Activated naive CD8-positive, alpha-beta T cell treated with anti-CD3 and anti-CD28 coated beads for 36 hours (primary cell): ENCODE measurements around the gene KCNJ14. TPM values are rescaled to one million over a fixed set of nuclear protein-coding genes. Genes with fewer than 3 reads are reported as not detected.
A peak's percentile ranks its signal among the peaks of the same experiment; 100 is the strongest.

Experiments used
- DNase-seq: peaks from one replicate; pipeline ENCODE4 v3.0.0; 2021
- H3K27ac Mint-ChIP-seq: one replicate; pipeline ENCODE4 v1.8.0; 2022; ENCODE audit warnings: mild to moderate bottlenecking, moderate library complexity, mixed read lengths
- H3K27me3 Mint-ChIP-seq: one replicate; pipeline ENCODE4 v1.8.0; 2022; ENCODE audit warnings: mild to moderate bottlenecking, mixed read lengths
- H3K36me3 Mint-ChIP-seq: one replicate; pipeline ENCODE4 v1.8.0; 2021; ENCODE audit warnings: mild to moderate bottlenecking, mixed read lengths
- H3K4me1 Mint-ChIP-seq: one replicate; pipeline ENCODE4 v1.8.0; 2021; ENCODE audit warnings: mixed read lengths
- H3K4me3 Mint-ChIP-seq: one replicate; pipeline ENCODE4 v1.8.0; 2022; ENCODE audit warnings: mild to moderate bottlenecking, moderate library complexity, mixed read lengths
- H3K9me3 Mint-ChIP-seq: one replicate; pipeline ENCODE4 v1.8.0; 2022; ENCODE audit warnings: mixed read lengths
- total RNA-seq, 2 experiments: library from RNA; stranded (reverse); gene quantifications; one replicate each; pipeline ENCODE4 v1.2.3, GENCODE V29; 2021

KCNJ14 gene
- 1 to 10 TPM; 1.4 to 1.5 TPM for total RNA-seq

GRCh38 chr19:48455171-48455907, at the start of gene KCNJ14:
Gene KCNJ14 (plus strand): TSS chr19:48455574. CDS start chr19:48461725, 6,151 bp downstream.
- Mint-ChIP-seq H3K36me3 (peaks cover 10% of the 10 kb centered on the region), H3K27ac (peak within 1 kb of the TSS; percentile 44), H3K27me3 (no peaks in the 10 kb centered on the region), H3K9me3 (no peaks in the 10 kb centered on the region), H3K4me1 (peaks cover 8% of the 10 kb centered on the region), H3K4me3 (no peak within 1 kb of the TSS)
- DNase-seq, result no peak

GRCh38 chr19:48405850-48406249, 49.5 kb upstream of the KCNJ14 start:
- peaks cover 11% of the 10 kb centered on the region for H3K27me3 Mint-ChIP-seq
- no peak overlapping the region for H3K4me3 Mint-ChIP-seq
- H3K9me3 Mint-ChIP-seq, result no peaks in the 10 kb centered on the region
- H3K27ac Mint-ChIP-seq, result no peak overlapping the region
- no peak for DNase-seq
- H3K4me1 Mint-ChIP-seq, result peaks cover 3% of the 10 kb centered on the region
- no peaks in the 10 kb centered on the region for H3K36me3 Mint-ChIP-seq

- Mint-ChIP-seq H3K9me3 (no peaks in the 10 kb centered on the region), H3K27me3 (peaks cover 41% of the 10 kb centered on the region), H3K4me3 (no peak overlapping the region), H3K36me3 (no peaks in the 10 kb centered on the region), H3K27ac (no peak overlapping the region), H3K4me1 (peaks cover 13% of the 10 kb centered on the region)
- no peak for DNase-seq
These were observed 41.3 kb upstream of the KCNJ14 start for GRCh38 chr19:48413879-48414587.

GRCh38 chr19:48415395-48415794, 40.0 kb upstream of the KCNJ14 start:
- H3K4me3 Mint-ChIP-seq, result no peak overlapping the region
- no peak overlapping the region for H3K27ac Mint-ChIP-seq
- H3K4me1 Mint-ChIP-seq, result peaks cover 17% of the 10 kb centered on the region
- DNase-seq, result peak; percentile 62
- H3K9me3 Mint-ChIP-seq, result no peaks in the 10 kb centered on the region
- no peaks in the 10 kb centered on the region for H3K36me3 Mint-ChIP-seq
- H3K27me3 Mint-ChIP-seq, result peaks cover 46% of the 10 kb centered on the region

- peaks cover 46% of the 10 kb centered on the region for H3K27me3 Mint-ChIP-seq
- no peaks in the 10 kb centered on the region for H3K36me3 Mint-ChIP-seq
- H3K4me3 Mint-ChIP-seq, result no peak overlapping the region
- H3K9me3 Mint-ChIP-seq, result no peaks in the 10 kb centered on the region
- H3K27ac Mint-ChIP-seq, result no peak overlapping the region
- no peak for DNase-seq
- peaks cover 17% of the 10 kb centered on the region for H3K4me1 Mint-ChIP-seq
These were observed 39.6 kb upstream of the KCNJ14 start for GRCh38 chr19:48415806-48416221.

GRCh38 chr19:48417421-48417820, 38.0 kb upstream of the KCNJ14 start:
- Mint-ChIP-seq H3K4me3 (no peak overlapping the region), H3K4me1 (peaks cover 17% of the 10 kb centered on the region), H3K27ac (no peak overlapping the region), H3K36me3 (no peaks in the 10 kb centered on the region), H3K27me3 (peaks cover 46% of the 10 kb centered on the region), H3K9me3 (no peaks in the 10 kb centered on the region)
- DNase-seq, result no peak

GRCh38 chr19:48418317-48419064, 36.9 kb upstream of the KCNJ14 start:
- no peaks in the 10 kb centered on the region for H3K9me3 Mint-ChIP-seq
- H3K27me3 Mint-ChIP-seq, result peaks cover 47% of the 10 kb centered on the region
- H3K27ac Mint-ChIP-seq, result peak overlapping the region; percentile 71
- peak overlapping the region; percentile 60 for H3K4me3 Mint-ChIP-seq
- DNase-seq, result no peak
- H3K4me1 Mint-ChIP-seq, result peaks cover 17% of the 10 kb centered on the region
- no peaks in the 10 kb centered on the region for H3K36me3 Mint-ChIP-seq

GRCh38 chr19:48419158-48419920, 36.0 kb upstream of the KCNJ14 start:
- Mint-ChIP-seq H3K9me3 (no peaks in the 10 kb centered on the region), H3K4me1 (peaks cover 17% of the 10 kb centered on the region), H3K36me3 (no peaks in the 10 kb centered on the region), H3K27ac (peak overlapping the region; percentile 71), H3K4me3 (peak overlapping the region; percentile 60), H3K27me3 (peaks cover 42% of the 10 kb centered on the region)
- peak; percentile 79 for DNase-seq

GRCh38 chr19:48421548-48421947, 33.8 kb upstream of the KCNJ14 start:
- Mint-ChIP-seq H3K36me3 (no peaks in the 10 kb centered on the region), H3K27me3 (peaks cover 34% of the 10 kb centered on the region), H3K9me3 (no peaks in the 10 kb centered on the region), H3K27ac (no peak overlapping the region), H3K4me1 (peaks cover 18% of the 10 kb centered on the region), H3K4me3 (no peak overlapping the region)
- DNase-seq, result no peak

- peak overlapping the region; percentile 19 for H3K4me3 Mint-ChIP-seq
- peaks cover 14% of the 10 kb centered on the region for H3K27me3 Mint-ChIP-seq
- no peak for DNase-seq
- no peaks in the 10 kb centered on the region for H3K36me3 Mint-ChIP-seq
- H3K9me3 Mint-ChIP-seq, result no peaks in the 10 kb centered on the region
- H3K4me1 Mint-ChIP-seq, result peaks cover 5% of the 10 kb centered on the region
- H3K27ac Mint-ChIP-seq, result peak overlapping the region; percentile 5
These were observed 30.6 kb upstream of the KCNJ14 start for GRCh38 chr19:48424694-48425219.

GRCh38 chr19:48428670-48429069, 26.7 kb upstream of the KCNJ14 start:
- Mint-ChIP-seq H3K36me3 (peaks cover 2% of the 10 kb centered on the region), H3K9me3 (no peaks in the 10 kb centered on the region), H3K4me1 (peaks cover 5% of the 10 kb centered on the region), H3K27me3 (peaks cover 9% of the 10 kb centered on the region), H3K27ac (no peak overlapping the region), H3K4me3 (no peak overlapping the region)
- DNase-seq, result no peak

GRCh38 chr19:48433337-48433736, 22.0 kb upstream of the KCNJ14 start:
- Mint-ChIP-seq H3K36me3 (peaks cover 2% of the 10 kb centered on the region), H3K4me1 (no peaks in the 10 kb centered on the region), H3K27me3 (peaks cover 14% of the 10 kb centered on the region), H3K4me3 (no peak overlapping the region), H3K27ac (no peak overlapping the region), H3K9me3 (no peaks in the 10 kb centered on the region)
- DNase-seq, result no peak

GRCh38 chr19:48436586-48436985, 18.8 kb upstream of the KCNJ14 start:
- H3K9me3 Mint-ChIP-seq, result no peaks in the 10 kb centered on the region
- no peak for DNase-seq
- H3K27ac Mint-ChIP-seq, result no peak overlapping the region
- H3K4me1 Mint-ChIP-seq, result no peaks in the 10 kb centered on the region
- peaks cover 2% of the 10 kb centered on the region for H3K36me3 Mint-ChIP-seq
- H3K27me3 Mint-ChIP-seq, result peaks cover 28% of the 10 kb centered on the region
- no peak overlapping the region for H3K4me3 Mint-ChIP-seq

- Mint-ChIP-seq H3K27me3 (peaks cover 40% of the 10 kb centered on the region), H3K4me1 (peaks cover 14% of the 10 kb centered on the region), H3K4me3 (peak overlapping the region; percentile 37), H3K27ac (no peak overlapping the region), H3K9me3 (no peaks in the 10 kb centered on the region), H3K36me3 (peaks cover 10% of the 10 kb centered on the region)
- no peak for DNase-seq
These were observed 13.9 kb upstream of the KCNJ14 start for GRCh38 chr19:48441360-48442050.
